Pancreas (tissue), 10 donors: ENCODE measurements around the gene JPH2. TPM values are rescaled to one million over a fixed set of nuclear protein-coding genes. Genes with fewer than 3 reads are reported as not detected.

Experiments used
- ATAC-seq, 4 donors: fragments of 200-7000 bp; cut with Tn5 transposase; one replicate each; pipeline versions ENCODE4 v1.8.0 to v1.9.1; 2020; ENCODE audit warnings: mild to moderate bottlenecking in 4 of 4, moderate library complexity in 4 of 4
- DNase-seq, 6 donors: peaks; one replicate each; pipeline ENCODE4 v3.0.0-alpha.2; 2020
- FAIRE-seq: peaks from 2 replicates; lab custom pipeline; 2012; peaks lifted over from hg19 to GRCh38; lab: Jason Lieb, UNC
- H3K27ac ChIP-seq, 4 donors: fragments of 200-600 bp; sonication (generic); 1 replicate in 3 of 4; 2 replicates in 1 of 4; pipeline versions ENCODE4 v1.5.0 to v1.8.0; 2020
- H3K27me3 ChIP-seq, 4 donors: fragments of 200-600 bp; one replicate each; pipeline ENCODE4 v1.8.0; 2021
- H3K36me3 ChIP-seq, 3 donors: fragments of 200-600 bp; sonication (generic) in 1 of 3; one replicate each; pipeline versions ENCODE4 v1.5.0 to v1.8.0; 2020 to 2021
- H3K4me1 ChIP-seq, 3 donors: fragments of 200-600 bp; one replicate each; pipeline ENCODE4 v1.8.0; 2021
- H3K4me3 ChIP-seq, 4 donors: fragments of 200-600 bp; sonication (generic) in 2 of 4; one replicate each; pipeline versions ENCODE4 v1.5.0 to v1.8.0; 2020 to 2021
- H3K9me3 ChIP-seq, 4 donors: fragments of 200-600 bp; one replicate each; pipeline ENCODE4 v1.8.0; 2021
- WGBS, 2 donors: extraction: QIAGEN DNeasy Blood & Tissue Kit; methylation state at CpG; one replicate each; pipeline ENCODE4 v1.1.7; 2013; 5-methylcytosine and 5-hydroxymethylcytosine counted together
- intact Hi-C, 3 donors: fragments of 100-400 bp; cut with DNase I; formaldehyde crosslinking; loops; one replicate each; pipeline versions ENCODE4 v1.11.1 to v1.14.2; 2022
- polyA plus RNA-seq, 2 donors: library from polyadenylated mRNA; stranded (reverse); fragments of 200-250 nt; gene quantifications; one replicate each; pipeline ENCODE4 v1.2.3, GENCODE V29; 2013
- total RNA-seq, 6 donors: library from RNA; stranded (reverse); fragmentation: NEBNext Ultra II Directional in 4 of 6; extraction: Animal tissue kit (Norgen Biotek cat#: 25700) in 4 of 6; gene quantifications; one replicate each; pipeline versions ENCODE4 v1.2.1 to v1.2.4, GENCODE V29; 2021 to 2023
- TF ChIP-seq, protein P1 (sequence below), 4 donors: fragments of 200-600 bp; sonication (generic) in 3 of 4; IDR thresholded peaks; one replicate each; pipeline versions ENCODE4 v1.5.0 to v1.8.0; 2021; ENCODE audit warnings: antibody characterized with exemption in 4 of 4
- donor health status: healthy with polysubstance abuse.
- donor health status: DM: no; HTN: no; CAD: no; lungs with moderate emphysema.
- donor health status: DM: no; HTN: no; CAD: no.
- donor health status: control.
- donor health status: control.
- donor health status: Bipolar disorder and iron deficiency.
- donor health status: DM: yes; HTN: yes; CAD: no.
- donor health status: DM: no; HTN: no; CAD: no.
- donor health status: DM: no; HTN: no; CAD: no.
- donor health status: DM: yes; HTN: yes; CAD: no.

JPH2 gene
- total and polyA plus RNA-seq, 8 donors, result 0.09 to 1.1 (median 0.30) TPM

DNA sequence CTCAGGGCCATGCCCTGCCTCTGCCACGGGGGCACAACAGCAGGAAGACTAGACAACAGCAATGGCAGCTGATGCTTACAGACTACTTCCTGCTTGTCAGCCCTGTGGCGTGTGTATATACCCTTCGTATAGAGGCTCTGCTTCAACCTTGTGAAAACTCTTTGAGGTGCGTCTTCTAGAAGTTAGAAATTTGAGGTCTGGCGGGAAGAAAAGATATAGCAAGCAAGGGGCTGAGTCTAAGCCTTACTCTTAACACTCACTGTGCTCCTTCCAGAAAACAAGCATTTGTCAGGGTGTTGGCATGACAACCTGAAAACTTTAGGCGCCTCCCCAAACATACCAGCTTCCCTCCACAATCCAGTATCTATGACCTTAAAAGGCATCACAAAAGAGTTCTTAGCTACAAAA lies 33.3 kb downstream of the JPH2 start:
- H3K27ac ChIP-seq, result no peak overlapping the region
- no peak overlapping the region for H3K4me3 ChIP-seq
- TF ChIP-seq, protein P1, sequence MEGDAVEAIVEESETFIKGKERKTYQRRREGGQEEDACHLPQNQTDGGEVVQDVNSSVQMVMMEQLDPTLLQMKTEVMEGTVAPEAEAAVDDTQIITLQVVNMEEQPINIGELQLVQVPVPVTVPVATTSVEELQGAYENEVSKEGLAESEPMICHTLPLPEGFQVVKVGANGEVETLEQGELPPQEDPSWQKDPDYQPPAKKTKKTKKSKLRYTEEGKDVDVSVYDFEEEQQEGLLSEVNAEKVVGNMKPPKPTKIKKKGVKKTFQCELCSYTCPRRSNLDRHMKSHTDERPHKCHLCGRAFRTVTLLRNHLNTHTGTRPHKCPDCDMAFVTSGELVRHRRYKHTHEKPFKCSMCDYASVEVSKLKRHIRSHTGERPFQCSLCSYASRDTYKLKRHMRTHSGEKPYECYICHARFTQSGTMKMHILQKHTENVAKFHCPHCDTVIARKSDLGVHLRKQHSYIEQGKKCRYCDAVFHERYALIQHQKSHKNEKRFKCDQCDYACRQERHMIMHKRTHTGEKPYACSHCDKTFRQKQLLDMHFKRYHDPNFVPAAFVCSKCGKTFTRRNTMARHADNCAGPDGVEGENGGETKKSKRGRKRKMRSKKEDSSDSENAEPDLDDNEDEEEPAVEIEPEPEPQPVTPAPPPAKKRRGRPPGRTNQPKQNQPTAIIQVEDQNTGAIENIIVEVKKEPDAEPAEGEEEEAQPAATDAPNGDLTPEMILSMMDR (IDR thresholded peaks at IDR 0.05), result no peak
- no peaks in the 10 kb centered on the region for H3K36me3 ChIP-seq
- WGBS, 2 donors, result 48 to 58% methylated on average over 6 of the region's 6 CpGs
- intact Hi-C loops, result no loop called here
- H3K4me1 ChIP-seq, result no peaks in the 10 kb centered on the region
- no peaks in the 10 kb centered on the region for H3K27me3 ChIP-seq
- FAIRE-seq (no peak), ATAC-seq (no peak), DNase-seq (no peak)
- no peaks in the 10 kb centered on the region for H3K9me3 ChIP-seq

DNA sequence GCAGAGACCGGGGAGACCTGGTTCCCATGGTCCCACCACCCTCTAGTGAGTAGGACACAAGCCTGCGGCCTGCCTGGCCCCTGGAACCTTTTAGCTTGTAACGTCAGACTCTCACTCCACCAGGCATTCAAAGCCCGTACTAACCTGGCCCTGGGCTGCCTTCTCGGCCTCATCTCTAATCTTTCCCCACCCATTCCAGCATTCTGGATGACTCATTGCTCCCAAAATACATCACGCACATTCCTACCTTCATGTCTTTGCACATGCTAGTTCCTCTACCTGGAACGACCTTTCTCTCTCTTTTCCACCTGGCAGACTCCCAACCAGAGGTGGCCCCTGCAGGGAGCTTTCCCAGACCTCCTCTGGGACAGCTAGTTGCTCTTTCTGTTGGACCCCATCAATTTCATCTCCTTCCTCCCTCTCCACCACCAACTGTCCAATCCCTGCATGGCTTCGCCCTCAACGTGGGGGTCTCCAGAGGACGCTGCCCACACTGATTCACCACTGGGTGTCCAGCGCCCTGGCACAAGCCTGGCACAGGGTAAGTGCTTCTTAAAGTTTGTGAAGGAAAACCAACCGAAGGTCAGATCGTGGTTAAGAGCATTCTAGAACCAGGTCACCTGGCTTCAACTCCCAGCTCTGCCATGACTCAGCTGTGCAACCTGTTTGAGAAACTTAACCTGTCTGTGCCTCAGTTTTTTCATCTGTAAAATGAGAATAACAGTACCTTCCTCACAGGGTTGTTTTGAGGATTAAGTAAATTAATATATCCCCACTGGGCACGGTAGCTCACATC lies 35.2 kb downstream of the JPH2 start:
- intact Hi-C loops, result no loop called here
- TF ChIP-seq, protein P1 (IDR thresholded peaks at IDR 0.05), result no peak
- Histone ChIP-seq H3K4me3 (no peak overlapping the region), H3K36me3 (no peaks in the 10 kb centered on the region), H3K4me1 (no peaks in the 10 kb centered on the region), H3K27me3 (no peaks in the 10 kb centered on the region), H3K9me3 (no peaks in the 10 kb centered on the region), H3K27ac (no peak overlapping the region)
- WGBS, 2 donors, result 68 to 79% methylated on average over 14 of the region's 14 CpGs
- FAIRE-seq (no peak), ATAC-seq (no peak), DNase-seq (no peak)

DNA sequence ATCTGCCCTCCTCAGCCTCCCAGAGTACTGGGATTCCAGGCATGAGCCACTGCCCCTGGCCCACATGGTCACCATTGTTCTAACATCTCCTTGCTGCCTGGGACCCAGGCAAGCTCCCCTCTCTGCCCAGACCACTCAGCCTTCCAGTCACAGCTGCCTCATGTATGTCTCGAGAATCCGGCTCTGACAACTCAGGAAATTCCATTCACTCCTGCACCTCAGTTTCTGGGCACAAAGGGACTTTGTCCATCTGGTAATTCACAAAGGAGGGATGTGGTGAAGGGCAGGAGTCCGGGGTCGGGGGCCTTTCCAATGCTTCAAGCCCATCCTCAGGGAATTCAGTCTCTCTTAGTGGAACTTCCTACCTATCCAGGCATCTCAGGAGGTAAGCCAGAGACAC lies 40.7 kb downstream of the JPH2 start:
- TF ChIP-seq, protein P1 (IDR thresholded peaks at IDR 0.05), result no peak
- Histone ChIP-seq H3K36me3 (no peaks in the 10 kb centered on the region), H3K4me1 (no peaks in the 10 kb centered on the region), H3K9me3 (no peaks in the 10 kb centered on the region), H3K4me3 (no peak overlapping the region), H3K27me3 (no peaks in the 10 kb centered on the region), H3K27ac (no peak overlapping the region)
- intact Hi-C loops, result no loop called here
- ATAC-seq, result no peak
- FAIRE-seq, result no peak
- WGBS, 2 donors, result 56 to 64% methylated on average over 4 of the region's 4 CpGs
- DNase-seq, result no peak

DNA sequence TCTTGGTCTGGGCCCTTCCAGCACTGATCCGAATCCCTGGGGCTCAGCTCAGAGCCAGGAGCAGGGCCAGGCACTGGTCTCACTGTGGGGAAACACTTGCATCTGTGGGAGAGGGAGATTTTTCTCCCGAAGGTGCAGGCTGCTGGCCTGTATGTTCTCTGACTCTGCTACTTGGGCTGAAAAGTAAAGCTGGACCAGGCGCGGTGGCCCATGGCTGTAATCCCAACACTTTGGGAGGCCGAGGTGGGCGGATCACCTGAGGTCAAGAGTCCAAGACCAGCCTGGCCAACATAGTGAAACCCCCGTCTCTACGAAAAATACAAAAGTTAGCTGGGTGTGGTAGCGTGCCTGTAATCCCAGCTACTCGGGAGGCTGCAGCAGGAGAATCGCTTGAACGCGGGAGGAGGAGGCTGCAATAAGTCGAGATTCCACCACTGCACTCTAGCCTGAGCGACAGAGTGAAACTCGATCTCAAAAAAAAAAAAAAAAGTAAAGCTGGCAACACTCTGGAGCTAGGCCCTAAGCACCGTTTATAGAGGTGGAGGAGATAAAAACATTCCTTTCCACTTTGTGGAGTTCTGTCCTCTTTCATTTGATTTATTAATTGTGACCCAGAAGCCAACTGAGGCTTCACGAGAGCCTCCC lies 41.7 kb downstream of the JPH2 start:
- Histone ChIP-seq H3K4me1 (no peaks in the 10 kb centered on the region), H3K9me3 (no peaks in the 10 kb centered on the region), H3K36me3 (no peaks in the 10 kb centered on the region), H3K4me3 (no peak overlapping the region), H3K27ac (no peak overlapping the region), H3K27me3 (no peaks in the 10 kb centered on the region)
- TF ChIP-seq, protein P1 (IDR thresholded peaks at IDR 0.05), result no peak
- DNase-seq, result no peak
- no peak for FAIRE-seq
- no peak for ATAC-seq
- intact Hi-C loops, result no loop called here
- WGBS, 2 donors, result 80 to 85% methylated on average over 18 of the region's 18 CpGs

DNA sequence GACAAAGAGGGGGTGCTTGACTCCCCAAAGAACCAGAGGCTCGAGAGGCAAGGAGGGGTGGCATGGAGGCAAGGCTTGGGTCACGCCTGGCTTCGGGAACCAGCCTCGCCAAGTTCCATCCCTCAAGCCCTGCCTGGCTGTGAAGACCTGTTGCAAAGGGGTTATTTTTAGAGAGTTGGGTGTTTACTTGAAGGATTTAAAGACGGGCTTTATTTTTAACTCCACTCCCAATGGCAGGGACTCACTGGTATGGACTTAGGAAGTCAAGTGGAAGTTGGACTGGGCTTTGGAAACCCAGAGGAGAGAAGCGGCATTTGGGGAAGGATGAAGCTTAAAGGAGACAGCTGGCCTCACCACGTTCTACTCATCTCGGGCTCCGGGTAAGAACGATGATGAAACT lies 43.1 kb downstream of the JPH2 start:
- FAIRE-seq, result no peak
- 70 to 82% methylated on average over 10 of the region's 10 CpGs for WGBS, 2 donors
- no peak for DNase-seq
- Histone ChIP-seq H3K27me3 (no peaks in the 10 kb centered on the region), H3K9me3 (no peaks in the 10 kb centered on the region), H3K36me3 (no peaks in the 10 kb centered on the region), H3K4me3 (no peak overlapping the region), H3K4me1 (no peaks in the 10 kb centered on the region), H3K27ac (no peak overlapping the region)
- no peak for ATAC-seq
- TF ChIP-seq, protein P1 (IDR thresholded peaks at IDR 0.05), result no peak
- intact Hi-C loops, result no loop called here
